HT1080 (cell line): ENCODE results near the gene PDXK. TPM values are rescaled to one million over a fixed set of nuclear protein-coding genes. Genes with fewer than 3 reads are reported as not detected.

ENCODE experiments used
- DNase-seq: peaks from one replicate; pipeline ENCODE4 v3.0.0-alpha.2; 2015; ENCODE audit warnings: low read depth
- total RNA-seq: library from RNA; depleted of rRNA; stranded (reverse); fragments of >200 nt; shearing (Covaris generic); gene quantifications from 2 replicates; pipeline ENCODE4 v1.2.3, GENCODE V29; 2014

PDXK gene
- total RNA-seq, 1 experiment from 2014 or later, result 62.7 TPM

GRCh38 chr21:43761886-43762285 is 43.0 kb downstream of the PDXK start:
- DNase-seq, result no peak

GRCh38 chr21:43762303-43763128 is 43.6 kb downstream of the PDXK start:
- no peak for DNase-seq

DNA sequence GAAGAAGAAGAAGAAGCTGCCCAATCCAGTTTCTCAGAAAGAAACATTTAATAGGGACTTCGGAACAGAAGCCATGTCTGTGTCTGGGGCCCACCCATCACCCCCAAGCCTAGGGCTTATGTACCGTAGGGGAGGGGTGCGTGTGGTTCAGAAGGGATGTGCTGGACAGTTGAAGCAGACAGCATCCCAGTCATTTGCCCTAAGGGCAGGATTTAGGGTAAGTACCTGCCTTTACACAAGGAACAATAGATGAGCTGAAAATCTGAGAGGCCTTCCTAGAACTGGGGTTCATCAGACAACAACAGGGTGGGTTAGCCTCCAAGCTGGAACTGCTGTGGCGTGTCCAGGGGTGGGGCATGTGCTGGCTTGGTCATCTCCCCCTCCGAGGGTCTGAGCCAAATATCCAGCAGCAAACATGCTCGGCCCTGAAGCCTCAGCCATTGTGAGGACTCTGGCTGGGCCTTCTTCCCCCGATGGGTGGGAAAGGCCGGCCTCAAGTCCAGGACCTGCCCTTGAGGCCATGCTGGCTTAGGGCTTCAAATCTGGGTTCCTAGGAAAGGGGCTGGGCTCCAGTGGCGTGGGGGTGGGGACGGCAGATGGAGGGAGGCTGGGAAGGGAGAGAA is 45.1 kb downstream of the PDXK start:
- DNase-seq, result no peak

DNA sequence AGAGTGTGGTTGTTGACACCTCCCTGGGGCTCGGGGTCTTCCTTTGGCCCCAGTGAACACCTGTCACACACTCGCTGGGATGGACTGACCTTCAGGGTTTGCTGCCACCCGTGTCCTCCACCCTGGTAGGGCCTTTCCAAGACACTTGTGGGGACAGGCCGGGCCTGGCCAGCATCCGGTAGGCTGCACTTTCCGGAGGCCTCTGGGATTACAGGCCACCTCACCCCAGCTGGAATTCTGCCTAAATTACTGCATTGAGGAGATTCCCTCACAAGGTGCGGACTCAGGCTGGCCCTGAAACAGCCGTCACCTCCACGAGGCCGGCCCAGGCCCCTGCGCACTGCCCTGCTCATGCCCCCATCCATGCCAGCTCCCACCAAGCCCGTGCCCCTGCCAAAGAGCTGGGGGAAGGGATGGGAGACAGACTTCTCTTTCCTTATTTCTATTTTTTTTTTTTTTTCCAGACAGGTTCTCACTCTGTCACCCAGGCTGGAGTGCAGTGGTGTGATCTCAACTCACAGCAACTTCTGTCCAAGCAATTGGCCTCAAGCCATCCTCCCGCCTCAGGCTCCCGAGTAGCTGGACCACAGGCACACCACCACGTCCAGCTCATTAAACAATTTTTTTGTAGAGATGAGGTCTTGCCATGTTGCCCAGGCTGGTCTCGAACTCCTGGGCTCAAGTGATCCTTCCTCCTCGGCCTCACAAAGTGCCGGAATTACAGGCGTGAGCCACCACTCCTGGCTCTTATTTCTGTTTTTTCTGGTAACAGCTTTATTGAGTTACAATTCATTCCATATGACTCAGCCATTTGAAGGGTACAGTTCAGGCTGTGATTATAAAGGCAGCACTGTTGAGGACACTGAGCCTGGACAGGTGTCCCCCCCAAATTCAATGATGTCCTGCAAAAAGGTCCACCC is 45.9 kb downstream of the PDXK start:
- peak; percentile 38 for DNase-seq

DNA sequence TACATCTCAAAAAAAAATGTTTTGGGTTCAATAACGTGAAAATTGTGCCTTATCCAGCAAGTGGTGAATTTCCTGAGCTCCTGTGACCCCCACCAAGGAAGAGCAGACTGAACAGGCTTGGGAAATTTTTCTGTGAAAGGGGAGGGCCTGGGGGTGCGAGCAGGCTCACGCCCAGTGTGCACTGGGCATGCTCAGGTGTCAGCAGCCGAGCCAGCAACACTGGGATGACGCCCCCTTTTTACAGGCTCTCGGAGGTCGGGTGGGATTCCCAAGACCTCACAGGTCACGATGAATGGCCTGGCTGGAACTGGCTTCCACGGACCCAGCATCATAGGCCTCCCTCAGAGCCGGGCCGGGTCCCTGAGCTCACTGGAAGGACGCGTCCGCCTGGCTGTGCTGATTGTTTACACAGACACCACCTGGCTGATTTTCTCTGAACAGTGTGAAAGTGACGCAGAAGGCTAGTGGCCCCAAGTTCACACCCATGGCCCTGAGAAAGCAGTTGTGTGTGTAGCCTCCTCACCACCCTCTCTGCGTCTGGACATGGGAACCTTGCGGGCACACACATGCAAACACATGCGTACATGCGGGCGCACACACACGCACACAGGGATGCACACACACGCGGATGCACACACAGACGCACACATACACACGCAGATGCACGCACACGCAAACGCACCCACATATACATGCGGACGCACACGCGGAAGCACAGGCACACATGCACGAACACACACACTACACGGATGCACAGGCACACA is 48.0 kb downstream of the PDXK start:
- DNase-seq, result no peak

- no peak for DNase-seq
Measured at GRCh38 chr21:43767498-43767983, 48.6 kb downstream of the PDXK start.

DNA sequence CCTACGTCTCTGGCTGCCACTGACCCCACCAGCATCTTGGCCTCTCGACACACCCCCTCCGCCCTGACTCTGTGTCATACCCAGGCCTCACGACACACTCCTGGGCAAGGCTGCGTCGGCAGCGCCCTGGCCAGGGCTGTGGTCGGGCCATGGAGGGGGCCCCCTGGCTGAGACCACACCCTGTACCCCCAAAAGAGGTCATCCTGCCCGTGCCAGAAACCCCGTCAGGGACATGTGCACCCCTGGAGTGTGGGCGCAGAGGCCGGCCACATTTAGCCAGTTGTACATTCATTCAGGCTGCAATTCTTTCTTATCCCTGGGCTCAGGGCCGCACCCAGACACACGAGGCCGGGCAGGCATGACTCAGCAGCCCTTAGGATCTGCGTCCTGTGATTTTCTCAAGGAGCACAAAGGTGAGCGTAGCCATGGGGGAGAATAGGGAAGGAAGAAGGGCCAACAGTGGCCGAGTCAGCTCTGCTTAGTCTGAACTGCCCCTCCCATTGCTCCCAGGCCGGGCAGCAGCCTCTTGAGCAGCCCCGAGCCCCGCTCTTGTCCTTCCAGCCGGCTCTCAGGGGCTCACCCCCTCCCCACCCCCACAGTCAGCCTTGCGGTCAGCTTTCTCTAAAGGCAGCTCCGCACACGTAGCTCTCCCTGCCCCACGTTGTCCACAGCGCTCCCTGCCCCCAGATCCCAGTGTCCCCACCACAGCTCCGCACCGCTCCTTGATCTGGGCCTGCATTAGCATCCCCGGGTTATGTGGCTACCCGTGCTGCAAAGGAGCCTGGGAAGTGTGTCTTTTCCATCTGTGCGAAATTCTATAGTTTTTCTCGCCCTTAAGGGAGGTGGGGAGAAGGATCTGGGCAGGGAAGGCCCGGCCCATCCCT is 49.3 kb downstream of the PDXK start:
- peak; percentile 72 for DNase-seq

DNA sequence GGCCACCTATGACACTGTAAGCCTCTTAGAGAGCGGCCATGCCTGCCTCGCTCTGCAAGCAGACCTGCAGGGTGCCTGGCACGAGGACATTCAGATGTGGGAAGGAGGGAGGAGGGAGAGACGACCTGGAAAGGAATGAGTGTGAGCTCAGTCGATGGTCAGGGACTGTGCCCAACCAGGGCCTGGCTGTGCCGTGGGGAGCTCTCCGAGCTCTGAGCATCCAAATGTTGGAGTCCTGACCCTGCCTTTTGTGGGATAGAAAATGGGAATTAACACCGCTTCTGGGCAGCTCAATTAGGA is 49.9 kb downstream of the PDXK start:
- no peak for DNase-seq

- no peak for DNase-seq
Measured at GRCh38 chr21:43769325-43769958, 50.5 kb downstream of the PDXK start.

- DNase-seq, result no peak
Measured at GRCh38 chr21:43770066-43770655, 51.2 kb downstream of the PDXK start.

DNA sequence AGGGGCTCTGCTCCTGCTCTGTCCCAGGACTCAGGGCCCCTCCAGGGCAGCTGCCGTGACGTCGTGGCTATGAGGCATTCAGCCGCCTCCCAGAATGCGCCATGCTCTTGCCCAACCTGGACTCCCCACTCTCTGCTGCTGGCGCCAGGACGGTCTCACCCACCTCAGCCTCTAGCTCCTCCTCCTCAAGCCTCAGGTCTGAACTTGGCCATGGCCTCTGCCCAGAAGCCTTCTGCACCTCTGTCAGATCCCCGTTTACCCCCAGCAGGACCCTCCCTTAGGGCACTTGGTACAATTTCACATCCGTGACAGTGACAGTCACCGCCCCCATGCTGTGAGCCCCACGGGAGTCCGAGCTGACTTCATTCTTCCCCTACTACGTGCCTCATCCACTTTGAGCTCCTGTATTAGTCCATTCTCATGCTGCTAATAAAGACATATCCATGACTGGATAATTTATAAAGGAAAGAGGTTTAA is 52.3 kb downstream of the PDXK start:
- DNase-seq, result no peak

DNA sequence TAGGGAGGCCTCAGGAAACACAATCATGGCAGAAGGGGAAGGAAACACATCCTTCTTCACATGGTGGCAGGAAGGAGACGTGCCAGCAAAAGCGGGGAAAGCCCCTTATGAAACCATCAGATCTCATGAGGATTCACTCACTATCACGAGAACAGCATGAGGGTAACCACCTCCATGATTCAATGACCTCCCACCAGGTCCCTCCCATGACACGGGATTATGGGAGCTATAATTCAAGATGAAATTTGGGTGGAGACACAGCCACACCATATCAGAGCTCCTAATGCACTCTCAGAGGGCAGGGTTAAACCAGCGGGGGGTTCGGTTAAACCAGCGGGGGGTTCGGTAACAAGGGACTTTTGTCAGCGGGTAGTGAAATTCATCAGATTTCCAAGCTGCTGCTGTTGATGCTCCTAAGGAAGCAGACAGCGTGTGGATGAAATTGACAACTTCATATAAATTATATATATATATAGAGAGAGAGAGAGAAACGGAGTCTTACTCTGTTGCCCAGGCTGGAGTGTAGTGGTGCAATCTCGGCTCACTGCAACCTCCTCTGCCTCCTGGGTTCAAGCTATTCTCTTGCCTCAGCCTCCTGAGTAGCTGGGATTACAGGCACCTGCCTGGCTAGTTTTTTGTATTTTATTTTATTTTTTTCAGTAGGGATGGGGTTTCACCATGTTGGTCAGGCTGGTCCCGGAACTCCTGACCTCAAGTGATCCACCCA is 52.9 kb downstream of the PDXK start:
- no peak for DNase-seq

- DNase-seq, result no peak
Measured at GRCh38 chr21:43772425-43772821, 53.5 kb downstream of the PDXK start.

GRCh38 chr21:43774163-43774562 is 55.2 kb downstream of the PDXK start:
- no peak for DNase-seq

DNA sequence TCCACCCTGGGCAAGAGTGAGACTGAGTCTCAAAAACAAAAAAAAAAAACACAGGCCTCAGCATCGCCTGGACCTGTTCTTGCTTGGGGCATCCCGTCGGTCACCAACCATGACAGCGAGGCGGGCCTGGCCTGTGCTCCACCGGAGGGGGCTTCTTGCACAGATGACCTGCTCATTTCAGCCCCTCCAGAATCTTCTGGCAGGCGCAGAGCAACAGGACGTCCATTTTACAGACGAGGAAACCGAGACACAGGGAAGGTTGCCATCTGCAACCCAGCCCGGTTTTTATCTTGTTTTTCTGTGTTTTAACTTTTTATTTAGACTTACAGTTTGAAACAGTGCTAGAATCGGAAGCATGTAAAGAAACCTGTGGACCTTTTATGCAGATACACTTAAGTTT is 56.3 kb downstream of the PDXK start:
- no peak for DNase-seq

GRCh38 chr21:43775795-43776430 is 57.0 kb downstream of the PDXK start, which contains the start of gene CSTB:
Gene CSTB (minus strand): TSS chr21:43776308. CDS start chr21:43776269, 39 bp downstream.
- peak; percentile 52 for DNase-seq

DNA sequence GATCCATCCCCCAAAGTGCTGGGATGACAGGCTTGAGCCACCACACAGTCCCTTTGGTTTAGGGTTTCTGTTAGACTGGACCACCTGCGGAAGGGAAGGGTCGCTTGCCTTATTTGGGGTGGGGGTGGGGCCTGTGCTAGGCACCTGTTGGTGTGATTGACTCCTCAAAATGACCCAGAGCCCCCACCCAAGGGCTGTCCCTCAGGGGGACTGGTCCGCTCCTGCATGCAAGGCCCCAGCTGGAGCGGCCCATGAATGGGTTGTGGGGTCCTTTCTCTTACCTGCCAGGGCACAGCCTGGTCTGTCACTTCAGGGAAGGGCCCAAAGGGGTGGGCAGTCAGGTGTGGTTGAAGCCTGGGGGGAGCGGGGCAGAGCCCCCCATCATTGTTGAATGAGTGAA is 59.0 kb downstream of the PDXK start:
- no peak for DNase-seq
